Astrocyte of the spinal cord (primary cell): Measurements from ENCODE around the gene TIMM29.

ENCODE experiments used
- DNase-seq: peaks from one replicate; pipeline ENCODE4 v3.0.0; 2011; ENCODE audit warnings: low read depth, low spot score
- H3K4me3 ChIP-seq: 2 replicates; pipeline ENCODE4 v1.5.1; 2011; ENCODE audit warnings: low read depth, mild to moderate bottlenecking, low read length, moderate library complexity
- in situ Hi-C: cut with HindIII; loops from 2 replicates; pipeline ENCODE4 v1.10.0; 2017; ENCODE audit warnings: low sequenced_read_pairs
- TF ChIP-seq, protein P1 (sequence below): IDR thresholded peaks from 2 replicates; pipeline ENCODE4 v1.5.1; 2012; ENCODE audit warnings: low read depth, mild to moderate bottlenecking, low read length, inconsistent platforms

TIMM29 gene

DNA sequence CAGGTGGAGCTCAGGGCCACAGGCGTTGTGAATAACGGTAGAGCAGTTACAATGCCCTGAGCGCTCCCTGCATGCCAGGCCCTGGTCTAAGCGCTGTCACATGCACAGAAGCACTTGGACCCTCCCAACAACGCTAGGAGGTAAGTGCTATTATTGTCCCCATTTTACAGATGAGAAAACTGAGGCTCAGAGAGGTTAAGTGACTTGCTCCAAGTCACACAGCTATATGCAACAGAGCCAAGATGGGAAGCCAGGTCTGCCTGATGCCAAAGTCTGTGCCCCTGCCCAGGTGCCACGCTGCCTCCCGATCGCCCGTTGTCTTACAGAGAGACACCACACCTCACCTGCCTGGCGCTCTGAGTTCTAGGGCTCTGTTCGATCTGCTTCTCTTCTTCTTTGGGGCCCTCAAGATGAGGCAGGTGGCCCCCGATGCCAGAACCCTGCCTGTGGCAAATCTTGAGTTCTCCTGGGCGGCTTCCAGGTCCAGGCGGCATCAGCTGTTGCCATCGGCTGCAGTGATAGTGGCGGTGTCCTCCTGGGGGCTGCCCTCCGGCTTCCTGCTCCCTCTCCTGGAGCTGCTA is 20.1 kb upstream of the TIMM29 start:
- in situ Hi-C loops: no loop called here
- TF ChIP-seq, protein P1, sequence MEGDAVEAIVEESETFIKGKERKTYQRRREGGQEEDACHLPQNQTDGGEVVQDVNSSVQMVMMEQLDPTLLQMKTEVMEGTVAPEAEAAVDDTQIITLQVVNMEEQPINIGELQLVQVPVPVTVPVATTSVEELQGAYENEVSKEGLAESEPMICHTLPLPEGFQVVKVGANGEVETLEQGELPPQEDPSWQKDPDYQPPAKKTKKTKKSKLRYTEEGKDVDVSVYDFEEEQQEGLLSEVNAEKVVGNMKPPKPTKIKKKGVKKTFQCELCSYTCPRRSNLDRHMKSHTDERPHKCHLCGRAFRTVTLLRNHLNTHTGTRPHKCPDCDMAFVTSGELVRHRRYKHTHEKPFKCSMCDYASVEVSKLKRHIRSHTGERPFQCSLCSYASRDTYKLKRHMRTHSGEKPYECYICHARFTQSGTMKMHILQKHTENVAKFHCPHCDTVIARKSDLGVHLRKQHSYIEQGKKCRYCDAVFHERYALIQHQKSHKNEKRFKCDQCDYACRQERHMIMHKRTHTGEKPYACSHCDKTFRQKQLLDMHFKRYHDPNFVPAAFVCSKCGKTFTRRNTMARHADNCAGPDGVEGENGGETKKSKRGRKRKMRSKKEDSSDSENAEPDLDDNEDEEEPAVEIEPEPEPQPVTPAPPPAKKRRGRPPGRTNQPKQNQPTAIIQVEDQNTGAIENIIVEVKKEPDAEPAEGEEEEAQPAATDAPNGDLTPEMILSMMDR: no peak
- DNase-seq: no peak
- no peak overlapping the region for H3K4me3 ChIP-seq

DNA sequence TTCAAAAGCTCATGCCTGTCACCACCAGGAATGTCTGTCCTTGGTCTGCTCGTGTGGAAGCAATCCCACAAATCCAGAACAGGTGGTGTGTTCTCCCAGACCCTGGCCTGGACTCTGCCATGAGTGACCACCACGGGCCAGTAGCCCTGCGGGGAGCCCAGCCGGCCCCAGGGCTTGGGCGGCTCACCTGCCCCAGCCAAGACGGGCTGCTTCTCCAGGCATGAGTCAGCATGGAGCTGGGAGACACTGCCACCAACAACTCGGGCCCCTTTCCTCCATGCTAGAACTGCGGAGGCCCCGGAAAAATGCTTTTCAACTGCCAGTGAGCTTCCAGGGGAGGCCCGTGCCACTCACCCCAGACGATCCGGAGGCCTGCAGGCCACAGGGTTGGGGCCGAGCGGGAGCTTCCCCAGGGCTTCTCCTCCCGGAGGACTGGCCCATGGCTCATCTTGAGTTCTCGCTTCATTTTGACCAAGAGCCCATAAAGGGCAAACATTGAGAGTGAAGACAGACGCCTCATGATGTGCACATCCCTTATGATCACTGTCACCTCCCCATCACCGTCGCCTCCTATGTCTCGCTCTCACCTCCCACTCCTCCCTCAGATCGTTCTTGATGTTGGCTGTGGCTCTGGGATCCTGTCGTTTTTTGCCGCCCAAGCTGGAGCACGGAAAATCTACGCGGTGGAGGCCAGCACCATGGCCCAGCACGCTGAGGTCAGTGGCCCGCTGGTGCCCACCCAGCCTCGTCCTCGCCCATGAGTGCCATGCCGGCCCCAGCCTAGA is 16.8 kb upstream of the TIMM29 start:
- DNase-seq: no peak
- no peak overlapping the region for H3K4me3 ChIP-seq
- in situ Hi-C loops: no loop called here
- TF ChIP-seq, protein P1: no peak

DNA sequence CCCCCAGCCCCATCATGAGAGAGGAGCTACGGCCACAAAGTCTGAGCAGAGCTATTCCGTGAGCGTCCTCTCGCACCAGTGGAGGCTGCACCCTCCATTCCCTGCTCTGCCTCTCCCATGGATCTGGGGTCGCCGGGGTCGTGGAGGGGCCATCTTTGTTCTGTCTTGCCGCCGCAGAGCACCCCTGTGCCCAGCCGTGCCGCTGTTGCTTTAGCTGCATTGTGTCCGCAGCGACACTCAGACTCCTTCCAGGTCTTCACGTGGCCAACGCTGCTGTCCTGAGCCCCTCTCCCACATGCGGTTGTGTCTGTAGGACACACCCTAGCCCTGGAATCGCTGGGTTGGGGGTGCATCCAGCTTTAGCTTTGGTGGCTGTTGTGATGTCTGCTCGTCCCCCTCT is 16.0 kb upstream of the TIMM29 start:
- no peak for DNase-seq
- TF ChIP-seq, protein P1: no peak
- no peak overlapping the region for H3K4me3 ChIP-seq
- in situ Hi-C loops: no loop called here

DNA sequence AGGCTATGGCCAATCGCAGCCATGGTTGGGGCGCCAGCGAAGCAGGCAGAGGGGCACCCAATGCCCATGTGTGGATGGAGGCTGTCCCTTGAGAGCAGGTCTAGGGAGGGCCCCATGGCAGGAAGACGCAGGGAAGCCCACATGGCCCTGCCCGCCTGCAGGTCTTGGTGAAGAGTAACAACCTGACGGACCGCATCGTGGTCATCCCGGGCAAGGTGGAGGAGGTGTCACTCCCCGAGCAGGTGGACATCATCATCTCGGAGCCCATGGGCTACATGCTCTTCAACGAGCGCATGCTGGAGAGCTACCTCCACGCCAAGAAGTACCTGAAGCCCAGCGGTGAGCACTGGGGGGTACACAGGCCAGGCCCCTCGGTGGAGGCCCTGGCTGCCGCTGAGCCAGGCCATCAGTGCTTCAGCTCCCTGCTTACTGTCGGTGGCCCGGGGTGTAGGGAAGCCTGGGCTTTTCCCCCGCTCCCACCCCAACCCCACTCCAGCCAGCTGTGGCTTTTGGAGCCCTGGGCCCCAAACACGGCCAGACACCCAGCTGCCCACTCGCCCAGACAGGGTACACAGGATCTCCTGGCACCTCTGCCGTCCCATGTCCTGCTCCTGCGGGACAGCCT is 14.8 kb upstream of the TIMM29 start:
- DNase-seq: no peak
- in situ Hi-C loops: no loop called here
- no peak overlapping the region for H3K4me3 ChIP-seq
- TF ChIP-seq, protein P1: no peak

GRCh38 chr19:10915130-10916091 is 13.2 kb upstream of the TIMM29 start:
- TF ChIP-seq, protein P1: no peak
- in situ Hi-C loops: no loop called here
- H3K4me3 ChIP-seq: no peak overlapping the region
- peak; percentile 74 for DNase-seq

GRCh38 chr19:10916602-10917001 is 12.0 kb upstream of the TIMM29 start:
- in situ Hi-C loops: no loop called here
- no peak for DNase-seq
- TF ChIP-seq, protein P1: no peak
- H3K4me3 ChIP-seq: no peak overlapping the region
